Activated naive CD4-positive, alpha-beta T cell treated with anti-CD3 and anti-CD28 coated beads, Interleukin-2, amount 50 U/mL, for 16 hours (primary cell): ENCODE data around the gene MYH6.
"Not testable (repeated sequence)": the region's sequence is repeated elsewhere in the genome, so short reads cannot be mapped to it uniquely, and the experiment has no call there.

Experiments
- DNase-seq: peaks from one replicate; pipeline ENCODE4 v3.0.0-alpha.2; 2020

The MYH6 gene

DNA sequence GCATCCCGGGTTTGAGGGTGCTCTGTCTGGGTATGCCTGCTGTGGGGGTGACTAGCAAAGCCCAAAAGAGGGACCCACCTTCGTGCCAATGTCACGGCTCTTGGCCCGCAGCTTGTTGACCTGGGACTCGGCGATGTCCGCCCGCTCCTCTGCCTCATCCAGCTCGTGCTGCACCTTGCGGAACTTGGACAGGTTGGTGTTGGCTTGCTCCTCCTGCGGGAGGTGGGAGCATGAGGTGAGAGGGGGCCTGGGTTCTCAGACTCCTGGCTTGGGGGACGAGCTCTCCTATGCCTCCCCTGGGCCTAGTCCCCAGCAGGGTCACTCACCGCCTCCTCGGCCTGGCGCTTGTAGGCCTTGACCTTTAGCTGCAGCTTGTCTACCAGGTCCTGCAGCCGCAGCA, 5.6 kb upstream of the MYH6 start:
- DNase-seq = no peak

DNA sequence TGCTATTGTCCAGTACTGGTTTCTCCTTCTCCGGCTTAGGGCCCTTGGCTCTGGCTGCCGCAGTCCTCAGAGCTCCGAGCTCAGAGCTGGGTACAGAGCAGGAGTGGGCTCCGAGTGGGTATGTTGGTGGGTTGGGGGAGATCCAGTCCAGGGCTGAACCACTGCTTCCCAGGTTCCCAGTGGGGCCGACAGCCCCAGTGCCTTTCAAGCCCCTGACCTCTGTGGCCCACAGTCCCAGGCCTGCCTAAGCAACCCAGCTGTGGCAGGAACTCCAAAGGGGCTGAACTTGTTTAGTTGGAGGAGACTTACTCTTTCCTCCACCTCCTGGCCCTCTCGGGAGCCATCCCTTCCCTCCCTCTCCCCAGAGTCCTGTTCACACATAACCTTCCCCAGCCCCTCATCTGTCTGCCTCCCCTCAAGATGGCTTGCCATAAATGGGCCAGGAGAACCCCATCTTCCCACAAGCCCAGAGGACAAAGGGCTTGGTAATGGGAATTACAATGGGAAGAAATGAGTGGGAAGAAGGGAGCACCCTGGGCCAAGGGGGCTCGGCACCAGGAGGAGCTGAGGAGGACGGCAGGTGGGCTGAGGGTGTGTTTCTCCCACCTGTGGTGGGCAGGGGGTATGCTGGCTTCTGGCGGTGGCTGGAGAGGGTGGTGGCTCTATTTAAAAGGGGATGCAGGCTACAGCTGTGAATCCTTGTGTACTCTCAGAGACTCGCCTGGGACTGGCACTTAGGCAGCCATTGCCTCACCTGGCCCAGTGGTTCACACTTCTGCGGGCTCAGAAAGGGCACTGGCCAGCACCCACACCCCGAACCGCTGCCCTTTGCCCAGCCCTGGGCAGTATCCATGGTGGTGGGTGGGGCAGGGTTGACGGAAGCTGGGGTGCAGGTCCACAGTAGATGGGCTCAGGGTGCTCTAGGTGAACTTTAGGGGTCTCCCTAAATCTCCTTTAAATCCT, 3.8 kb upstream of the MYH6 start:
- DNase-seq = no peak

DNA sequence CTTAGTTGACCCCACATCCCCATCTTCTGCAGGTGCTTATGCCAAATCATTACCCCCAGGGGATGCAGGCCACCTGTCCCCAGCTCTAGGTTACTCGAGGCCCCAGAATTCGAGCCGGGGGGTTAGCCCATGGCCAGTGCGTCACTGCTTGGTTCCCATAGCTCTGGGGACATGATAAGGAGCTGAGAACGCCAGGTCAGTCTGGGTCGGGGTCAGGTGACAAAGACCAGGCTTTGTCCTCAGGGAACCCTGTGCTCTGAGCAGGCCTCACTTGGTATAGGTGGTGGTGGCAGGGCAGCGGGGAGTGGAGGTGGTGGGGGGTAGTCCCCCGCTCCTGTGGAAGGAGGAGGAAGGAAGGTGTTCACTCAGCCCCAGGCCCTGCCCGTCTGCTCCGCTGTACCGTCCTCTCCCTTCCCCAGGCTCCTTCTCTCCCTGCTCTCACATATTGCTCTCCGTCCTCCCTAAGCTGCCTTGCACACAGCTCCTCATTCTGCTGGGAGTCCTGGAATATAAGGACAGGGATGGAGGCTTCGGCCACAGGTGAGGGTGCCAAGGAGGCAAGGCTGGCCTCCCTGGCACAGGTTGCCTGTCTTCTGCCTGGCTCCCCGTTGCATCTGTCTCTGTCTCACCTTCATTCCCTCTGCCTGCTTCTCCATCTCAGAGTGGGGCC, 2.0 kb upstream of the MYH6 start:
- DNase-seq = no peak

DNA sequence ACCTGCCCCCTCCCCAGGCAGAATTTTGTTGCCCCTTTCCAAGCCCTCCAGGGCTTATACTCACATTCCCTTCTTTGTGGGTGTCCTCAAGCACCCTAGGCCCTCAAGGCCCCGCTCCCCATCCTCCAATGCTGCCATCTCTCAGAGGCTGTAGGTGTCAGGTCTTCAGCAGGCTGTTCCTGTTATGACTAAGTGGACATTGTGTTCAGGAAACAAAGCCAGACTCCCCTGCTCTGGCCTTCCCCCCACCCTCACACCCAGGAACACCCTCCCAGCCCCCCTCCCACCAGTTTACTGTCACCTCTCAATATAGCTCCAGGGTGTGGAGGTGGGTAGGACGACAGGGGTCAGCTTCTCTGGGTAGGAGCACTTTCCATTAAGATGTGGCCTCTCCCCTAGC, 1.4 kb upstream of the MYH6 start:
- DNase-seq = no peak

DNA sequence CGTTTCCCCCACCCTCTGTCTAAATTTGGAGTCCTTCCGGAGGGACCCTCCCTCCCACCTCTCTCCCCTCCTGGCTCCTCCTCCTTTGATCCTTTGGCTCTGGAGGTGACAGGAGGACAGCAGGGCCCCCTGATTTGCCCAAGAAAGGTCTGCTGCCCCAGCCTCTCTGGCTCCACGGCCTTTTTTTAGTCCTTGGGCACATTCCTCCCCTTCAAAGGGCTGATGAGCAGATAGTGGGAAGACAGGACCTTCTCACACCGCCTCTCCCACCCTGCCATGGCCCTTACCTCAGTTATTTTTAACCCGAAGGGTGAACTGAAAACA, 196 bp upstream of the MYH6 start:
- DNase-seq = no peak

DNA sequence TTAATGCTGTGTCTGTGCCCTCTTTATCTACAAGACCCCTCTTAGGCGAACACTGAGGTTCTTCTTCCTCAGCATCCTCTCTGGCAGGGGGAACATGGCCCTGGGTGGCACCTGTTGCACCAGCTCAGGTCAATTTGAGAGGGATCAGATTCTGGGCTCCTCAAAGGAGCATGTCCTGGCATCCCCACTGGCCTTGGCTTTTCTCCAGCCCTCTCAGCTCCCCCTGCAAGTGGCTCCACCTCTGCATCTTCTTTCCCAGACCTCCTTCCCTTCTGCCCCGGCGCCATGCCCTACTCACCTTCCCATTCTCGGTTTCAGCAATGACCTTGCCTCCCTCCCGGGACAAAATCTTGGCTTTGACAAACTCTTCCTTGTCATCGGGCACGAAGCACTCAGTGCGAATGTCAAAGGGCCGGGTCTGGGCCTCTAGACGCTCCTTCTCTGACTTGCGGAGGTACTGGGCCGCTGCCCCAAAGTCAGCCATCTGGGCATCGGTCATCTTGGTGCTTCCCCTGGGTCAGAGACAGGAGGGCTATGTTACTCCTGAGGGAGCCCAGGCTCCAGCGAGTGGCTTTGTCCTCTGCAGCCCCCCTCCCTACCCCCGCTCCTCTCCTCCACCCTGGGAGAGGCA, 1.2 kb downstream of the MYH6 start:
- DNase-seq = no peak

DNA sequence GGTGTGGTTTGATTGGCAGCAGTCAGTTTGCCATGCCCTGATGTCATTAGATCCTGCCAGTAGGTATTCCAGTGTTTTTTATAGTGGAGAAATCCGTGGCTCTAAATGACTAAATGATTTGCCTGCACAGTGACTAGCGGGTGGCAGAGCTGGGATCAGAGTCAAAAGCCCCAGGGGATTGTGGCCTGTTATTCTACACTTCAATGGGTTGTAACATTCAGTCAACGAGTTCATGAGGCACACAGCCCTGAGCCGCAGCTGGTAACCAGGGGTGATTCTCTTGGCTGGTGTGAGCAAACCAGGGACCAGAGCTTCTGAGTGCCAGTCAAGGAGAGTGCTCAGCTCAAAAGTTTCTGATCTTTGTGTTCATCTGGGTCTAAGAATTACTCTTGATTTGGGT, 1.8 kb downstream of the MYH6 start:
- no peak for DNase-seq

DNA sequence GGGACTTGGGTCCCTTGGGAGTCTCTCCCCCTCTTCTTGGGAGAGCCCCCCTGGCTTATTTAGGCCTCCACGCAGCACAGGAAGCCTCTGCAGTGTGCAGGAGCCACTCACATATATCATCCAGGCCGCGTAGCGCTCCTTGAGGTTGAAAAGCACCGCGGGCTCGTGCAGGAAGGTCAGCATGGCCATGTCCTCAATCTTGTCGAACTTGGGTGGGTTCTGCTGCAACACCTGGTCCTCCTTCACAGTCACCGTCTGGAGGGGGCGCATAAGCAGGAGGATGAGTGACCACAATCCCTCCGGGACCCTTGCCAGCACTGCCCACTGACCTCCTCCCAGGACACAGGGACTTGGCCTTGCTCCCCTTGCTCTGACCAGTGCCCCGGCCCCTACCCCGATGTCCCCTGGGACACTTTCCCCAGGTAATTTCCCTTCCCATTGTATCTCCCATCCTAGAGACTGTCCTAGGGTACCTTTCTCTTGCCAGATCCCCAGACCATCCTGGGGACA, 2.5 kb downstream of the MYH6 start:
- no peak for DNase-seq

DNA sequence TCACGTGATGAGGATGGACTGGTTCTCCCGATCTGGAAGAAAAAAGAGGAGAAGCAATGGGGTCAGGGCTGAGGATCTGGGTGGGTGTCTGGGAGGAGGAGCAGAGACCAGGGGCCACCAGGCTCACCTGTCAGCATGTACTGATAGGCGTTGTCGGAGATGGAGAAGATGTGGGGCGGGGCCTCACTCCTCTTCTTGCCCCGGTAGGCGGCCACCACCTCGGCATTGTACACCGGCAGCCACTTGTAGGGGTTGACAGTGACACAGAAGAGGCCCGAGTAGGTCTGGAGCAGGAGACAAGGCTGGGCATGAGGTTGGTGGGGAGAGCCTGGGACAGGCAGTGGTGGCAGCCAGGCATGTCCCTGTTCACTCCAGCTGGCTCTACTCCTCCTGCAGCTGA, 3.0 kb downstream of the MYH6 start:
- DNase-seq = no peak

DNA sequence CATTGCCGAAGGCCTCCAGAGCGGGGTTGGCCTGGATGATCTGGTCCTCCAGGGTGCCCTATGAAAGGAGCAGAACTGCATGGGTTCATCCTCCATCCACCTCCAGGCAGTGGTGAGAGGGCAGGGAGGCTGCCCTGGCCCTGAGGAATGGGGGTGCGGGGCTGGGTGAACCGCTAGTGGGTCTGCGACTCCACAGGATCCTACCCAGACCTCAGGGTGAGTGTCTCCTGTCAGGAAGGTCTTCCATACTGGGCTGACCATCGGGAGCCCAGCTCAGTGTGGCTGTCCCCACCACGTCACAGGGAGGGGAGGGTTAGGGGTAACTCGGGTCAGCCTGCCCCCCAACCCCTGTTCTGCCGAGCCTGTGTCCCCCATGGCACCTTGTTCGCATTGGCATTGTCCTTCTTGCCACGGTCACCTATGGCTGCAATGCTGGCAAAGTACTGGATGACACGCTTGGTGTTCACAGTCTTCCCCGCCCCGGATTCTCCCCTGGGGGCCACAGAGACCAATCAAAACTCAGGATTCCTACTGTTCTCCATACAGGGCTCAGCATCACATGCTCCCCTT, 3.7 kb downstream of the MYH6 start:
- no peak for DNase-seq

DNA sequence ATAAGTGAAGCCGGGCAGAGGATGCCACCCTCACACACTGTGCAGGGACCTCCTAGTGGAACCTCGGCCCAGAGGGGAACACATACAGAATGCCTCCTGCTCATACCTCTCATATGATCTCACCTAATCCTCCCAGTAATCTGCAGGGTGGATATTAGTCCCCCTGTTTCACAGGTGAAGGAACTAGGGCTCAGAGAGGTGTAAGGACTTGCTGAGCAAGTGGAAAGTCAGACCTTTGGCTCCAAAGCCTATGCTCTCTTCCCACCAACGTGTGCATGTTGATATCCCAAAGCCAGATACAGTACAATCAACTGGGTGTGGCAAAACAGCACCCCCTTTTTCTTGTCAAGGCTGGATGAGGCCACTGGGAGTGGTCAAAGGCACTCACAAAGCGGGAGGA, 4.2 kb downstream of the MYH6 start:
- no peak for DNase-seq

DNA sequence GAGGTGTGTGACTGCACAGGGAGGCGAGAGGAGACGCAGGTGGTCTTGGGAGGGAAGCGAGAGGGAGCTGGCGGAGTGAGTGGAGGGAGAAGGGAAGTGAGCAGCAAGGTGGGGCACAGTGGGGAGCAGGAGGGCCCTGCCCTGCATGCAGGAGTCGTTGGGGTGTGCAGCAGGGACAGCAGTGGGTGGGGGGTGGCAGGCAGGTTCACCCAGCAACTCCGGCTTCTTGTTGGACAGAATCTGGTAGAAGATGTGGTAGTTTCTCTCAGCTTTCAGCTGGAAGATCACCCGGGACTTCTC, 5.0 kb downstream of the MYH6 start:
- DNase-seq = no peak

DNA sequence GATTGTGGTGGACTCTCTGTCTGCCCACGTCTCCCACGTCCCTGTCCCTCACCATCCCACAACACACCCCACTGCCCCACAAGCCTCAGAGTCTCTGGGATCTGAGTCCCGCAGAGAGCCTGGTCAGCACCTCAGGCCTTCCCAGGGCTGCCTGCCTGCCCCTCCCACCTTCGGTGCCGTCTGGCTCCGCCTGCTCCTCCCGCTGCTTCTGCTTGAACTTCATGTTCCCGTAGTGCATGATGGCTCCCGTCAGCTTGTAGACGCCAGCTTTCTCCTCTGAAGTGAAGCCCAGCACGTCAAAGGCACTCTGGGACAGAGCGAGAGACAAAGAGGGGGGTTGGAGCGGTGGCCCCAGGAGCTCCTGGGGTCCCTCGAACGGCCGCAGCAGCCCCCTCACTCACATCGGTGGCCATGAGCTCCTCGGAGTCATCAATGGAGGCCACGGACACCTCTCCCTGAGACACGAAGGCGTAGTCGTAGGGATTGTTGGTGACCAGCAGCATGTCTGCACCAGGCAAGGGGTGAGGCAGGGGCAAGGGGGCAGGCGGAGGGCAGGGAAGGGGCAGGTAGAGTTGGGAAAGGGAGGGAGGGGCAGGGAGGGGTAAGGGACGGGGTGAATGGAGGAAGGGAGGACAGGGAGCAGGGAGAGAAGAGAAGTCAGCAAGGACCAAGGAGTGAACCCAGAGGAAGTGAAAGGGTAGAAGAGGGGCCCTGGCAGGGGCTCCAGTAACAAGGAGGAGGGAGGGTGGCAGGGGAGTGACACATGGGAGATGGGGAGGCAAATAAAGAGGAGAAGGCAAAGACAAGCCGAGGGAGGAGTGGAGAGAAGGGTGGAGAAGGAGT, 5.6 kb downstream of the MYH6 start:
- DNase-seq = no peak

DNA sequence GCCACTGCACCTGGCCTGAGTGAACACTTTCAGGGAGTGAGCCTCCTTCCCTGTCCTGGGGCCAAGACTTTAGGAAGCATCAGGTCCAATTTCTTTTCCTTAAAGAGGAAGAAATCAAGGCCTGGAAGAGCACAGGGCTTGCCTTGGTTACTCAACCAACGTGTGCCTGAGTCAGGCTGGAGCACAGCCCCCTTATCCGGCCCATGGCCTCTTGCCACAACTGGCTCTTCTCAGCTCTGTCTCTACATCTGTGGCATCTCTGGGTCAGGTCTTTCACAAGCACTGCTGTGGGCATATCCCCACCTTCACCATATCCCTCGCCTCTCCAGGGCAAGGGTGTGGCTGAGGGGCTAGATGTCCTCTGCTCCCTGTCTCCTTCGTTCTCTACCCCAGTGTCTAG, 6.8 kb downstream of the MYH6 start:
- no peak for DNase-seq

DNA sequence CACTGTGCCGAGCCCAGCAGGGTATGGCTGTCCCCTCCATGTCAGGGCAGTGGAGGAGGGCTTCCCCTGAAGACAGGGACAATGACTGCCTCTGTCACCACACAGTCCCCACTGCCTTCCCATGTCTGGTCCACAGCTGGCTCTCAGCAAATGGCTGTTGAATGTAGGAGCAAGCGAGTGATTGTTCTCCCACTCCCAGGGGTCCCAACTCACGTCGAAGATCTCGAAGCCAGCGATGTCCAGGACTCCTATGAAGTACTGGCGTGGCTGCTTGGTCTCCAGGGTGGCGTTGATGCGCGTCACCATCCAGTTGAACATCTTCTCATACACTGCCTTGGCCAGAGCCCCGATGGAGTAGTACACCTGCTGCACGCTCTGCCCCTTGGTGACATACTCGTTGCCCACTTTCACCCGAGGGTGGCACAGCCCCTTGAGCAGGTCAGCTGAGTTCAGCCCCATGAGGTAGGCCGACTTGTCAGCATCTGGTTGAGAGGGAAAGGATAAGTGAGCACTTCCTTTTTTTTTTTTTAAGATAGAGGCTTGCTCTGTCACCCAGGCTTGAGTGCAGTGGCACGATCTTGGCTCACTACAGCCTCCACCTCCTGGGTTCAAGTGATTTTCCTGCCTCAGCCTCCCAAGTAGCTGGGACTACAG, 7.5 kb downstream of the MYH6 start:
- not testable (repeated sequence) for DNase-seq

DNA sequence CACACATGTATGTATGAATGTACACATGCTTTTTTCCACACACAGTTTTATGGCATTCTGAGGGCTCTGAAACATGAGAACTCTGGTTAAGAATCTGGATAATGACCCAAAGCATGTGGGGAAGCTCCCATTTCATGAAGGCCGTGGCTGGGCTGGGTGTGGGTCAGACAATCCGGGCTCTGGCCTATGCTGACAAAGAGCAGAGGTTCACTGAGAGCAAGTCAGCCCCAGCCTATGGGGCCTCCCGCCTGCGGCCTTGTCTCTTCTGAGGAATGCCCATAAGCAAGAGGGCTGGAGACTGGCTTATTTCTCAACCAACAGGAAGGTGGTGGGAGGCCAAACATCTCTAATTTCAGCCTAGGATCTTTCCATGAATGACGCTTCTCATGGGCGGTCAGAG, 8.5 kb downstream of the MYH6 start:
- DNase-seq = no peak

DNA sequence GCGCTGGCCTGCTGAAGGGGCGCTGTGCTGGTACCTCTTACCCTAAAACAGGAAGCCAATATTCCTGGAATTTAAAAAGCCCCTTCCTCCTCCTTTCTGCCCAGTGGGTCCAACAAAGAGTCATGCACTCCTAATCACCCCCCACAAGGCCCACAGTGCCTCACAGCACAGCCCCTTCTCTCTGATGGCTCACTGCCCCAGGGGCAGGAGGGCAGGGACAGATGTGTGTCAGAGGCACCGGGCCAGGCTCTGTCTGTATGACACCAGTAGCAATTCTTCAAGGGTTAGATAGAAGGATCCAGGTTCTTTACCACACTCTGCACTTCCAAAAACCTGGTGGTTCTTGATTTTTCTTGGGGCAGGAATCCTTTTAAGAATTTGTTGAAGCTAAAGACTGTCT, 8.9 kb downstream of the MYH6 start:
- DNase-seq = no peak

DNA sequence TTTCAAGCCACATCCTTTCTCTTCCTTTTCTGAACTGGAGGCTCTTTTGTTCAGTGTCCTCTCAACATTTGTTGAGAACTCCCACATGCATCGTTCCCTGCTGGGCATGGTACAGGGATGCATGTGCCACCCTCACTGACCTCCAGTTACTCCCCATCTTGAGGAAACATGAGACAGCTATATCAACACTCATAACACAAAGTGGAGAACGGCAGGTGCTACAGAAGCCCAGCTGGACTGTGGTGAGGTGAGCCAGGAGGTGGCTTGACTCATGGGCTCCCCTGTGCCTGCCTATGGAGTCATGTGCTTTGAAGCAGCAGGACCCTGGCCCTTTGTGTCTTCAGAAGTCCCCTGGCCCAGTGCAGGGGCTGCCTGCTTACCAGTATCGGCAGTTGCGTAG, 9.7 kb downstream of the MYH6 start:
- DNase-seq = no peak

DNA sequence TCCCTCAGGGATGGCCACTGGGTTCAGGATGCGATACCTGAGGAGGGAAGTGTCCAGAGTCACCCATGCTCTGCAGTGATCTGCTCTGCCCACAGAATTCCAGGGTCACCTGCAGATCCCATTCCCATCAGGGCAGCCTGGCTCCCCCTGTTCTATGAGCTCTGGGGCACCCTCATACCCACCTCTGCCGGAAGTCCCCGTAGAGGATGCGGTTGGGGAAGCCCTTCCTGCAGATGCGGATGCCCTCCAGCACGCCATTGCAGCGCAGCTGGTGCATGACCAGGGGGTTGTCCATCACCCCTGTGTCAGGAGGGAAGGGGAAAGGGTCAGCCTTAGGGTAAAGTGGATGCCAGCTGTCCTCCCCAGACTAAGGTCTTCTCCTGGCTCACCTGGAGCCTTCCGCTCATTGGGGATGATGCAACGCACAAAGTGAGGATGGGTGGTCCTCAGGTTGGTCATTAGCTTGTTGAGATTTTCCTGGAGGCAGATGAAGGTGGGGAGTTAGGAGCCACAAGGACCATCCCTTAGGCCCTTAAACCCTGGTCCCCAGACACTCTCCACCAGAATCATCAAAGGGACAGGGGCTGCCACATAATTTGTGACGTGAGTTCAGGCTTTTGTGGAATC, 11.2 kb downstream of the MYH6 start:
- DNase-seq = no peak

DNA sequence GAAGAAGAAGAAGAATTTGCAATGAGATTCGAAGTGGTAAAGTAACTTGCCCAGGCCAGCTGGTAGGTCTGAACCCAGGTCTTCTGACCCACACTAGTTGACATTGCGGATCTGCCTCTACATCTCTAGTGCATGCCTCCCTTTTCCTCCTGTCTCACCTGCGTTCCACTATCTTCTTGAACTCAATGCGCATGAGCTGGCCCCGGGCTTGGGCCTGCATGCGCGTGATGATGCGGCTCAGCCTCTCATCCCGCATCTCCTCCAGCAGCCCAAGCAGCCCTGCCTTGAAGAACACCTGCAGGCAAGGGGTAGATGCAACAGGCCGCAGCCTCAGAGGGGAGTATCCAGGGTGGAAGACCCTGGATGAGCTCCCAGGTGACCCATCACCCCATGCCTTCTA, 11.9 kb downstream of the MYH6 start:
- no peak for DNase-seq

DNA sequence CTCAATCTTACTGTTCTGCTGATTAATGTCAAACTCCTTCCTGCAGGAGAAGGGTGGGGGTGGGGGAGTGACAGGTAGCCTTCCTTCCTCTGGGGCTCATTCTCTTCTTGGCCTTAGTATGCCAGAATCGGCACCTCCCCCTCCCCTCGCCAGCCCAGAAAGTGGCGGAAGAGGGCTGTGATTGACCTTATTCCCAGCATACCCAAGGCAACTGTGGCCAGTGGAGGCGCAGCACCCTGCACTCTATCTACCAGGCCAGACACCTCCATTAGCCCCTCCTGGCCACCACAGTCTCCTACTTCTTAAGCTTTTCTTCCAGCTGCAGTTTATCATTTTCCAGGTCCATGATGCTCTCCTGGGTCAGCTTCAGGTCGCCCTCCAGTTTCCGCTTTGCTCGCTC, 15.5 kb downstream of the MYH6 start:
- no peak for DNase-seq

DNA sequence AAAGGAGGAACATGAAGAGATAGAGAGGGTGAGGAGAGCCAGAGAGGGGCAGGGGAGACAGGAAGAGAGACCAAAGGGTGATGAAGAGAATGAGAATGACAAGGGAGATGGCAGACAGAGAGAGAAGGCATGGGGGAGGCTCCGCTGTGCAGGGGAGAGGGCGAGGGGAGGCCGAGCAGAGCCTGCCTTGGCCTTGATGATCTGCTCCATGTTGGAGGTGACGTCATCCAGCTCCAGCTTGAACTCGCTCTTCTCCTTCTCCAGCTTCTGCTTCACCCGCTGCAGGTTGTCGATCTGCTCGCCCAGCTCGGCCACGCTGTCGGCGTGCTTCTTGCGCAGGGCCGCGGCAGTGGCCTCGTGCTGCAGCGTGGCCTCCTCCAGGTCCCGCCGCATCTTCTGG, 18.2 kb downstream of the MYH6 start:
- not testable (repeated sequence) for DNase-seq
